ENCODE measurements around the gene CCDC15. TPM values are rescaled to one million over a fixed set of nuclear protein-coding genes. Genes with fewer than 3 reads are reported as not detected.

The CCDC15 gene
- total RNA-seq, 6 experiments from 2014 or later, result 1.3 to 3.2 (median 2.5) TPM

- H3K4me1 Mint-ChIP-seq (ENCODE audit: low read depth), result no peaks in the 10 kb centered on the region
- no peaks in the 10 kb centered on the region for H3K36me3 Mint-ChIP-seq (ENCODE audit: low read depth)
- no peaks in the 10 kb centered on the region for H3K9me3 Mint-ChIP-seq
- no peak for TF ChIP-seq CTCF (IDR thresholded peaks at IDR 0.05)
- DNase-seq, result no peak
- H3K27ac Mint-ChIP-seq, result no peak overlapping the region
- H3K4me3 Mint-ChIP-seq, result no peak overlapping the region
- H3K27me3 Mint-ChIP-seq (ENCODE audit: insufficient read depth), result peaks cover 2% of the 10 kb centered on the region
Measured at GRCh38 chr11:124923296-124923695, 30.7 kb upstream of the CCDC15 start.

- H3K4me1 Mint-ChIP-seq (ENCODE audit: low read depth), result no peaks in the 10 kb centered on the region
- DNase-seq, result no peak
- H3K4me3 Mint-ChIP-seq, result no peak overlapping the region
- no peaks in the 10 kb centered on the region for H3K36me3 Mint-ChIP-seq (ENCODE audit: low read depth)
- no peak for TF ChIP-seq CTCF (IDR thresholded peaks at IDR 0.05)
- H3K27ac Mint-ChIP-seq, result no peak overlapping the region
- H3K9me3 Mint-ChIP-seq, result no peaks in the 10 kb centered on the region
- no peaks in the 10 kb centered on the region; the same call in none of the 2 replicates for H3K27me3 Mint-ChIP-seq (ENCODE audit: insufficient read depth)
Measured at GRCh38 chr11:124928942-124929665, 24.9 kb upstream of the CCDC15 start.

GRCh38 chr11:124930799-124931198 lies 23.2 kb upstream of the CCDC15 start:
- TF ChIP-seq CTCF (IDR thresholded peaks at IDR 0.05), result no peak
- Mint-ChIP-seq H3K4me1 (ENCODE audit: low read depth) (0 out of 2 replicates have a peak, but pooled peaks cover 2% of the 10 kb centered on the region), H3K36me3 (ENCODE audit: low read depth) (no peaks in the 10 kb centered on the region), H3K27me3 (ENCODE audit: insufficient read depth) (no peaks in the 10 kb centered on the region; the same call in 1 of the 2 replicates), H3K27ac (no peak overlapping the region), H3K4me3 (no peak overlapping the region), H3K9me3 (no peaks in the 10 kb centered on the region)
- no peak for DNase-seq

- TF ChIP-seq CTCF (IDR thresholded peaks at IDR 0.05), result peak; percentile 57
- Mint-ChIP-seq H3K27me3 (ENCODE audit: insufficient read depth) (no peaks in the 10 kb centered on the region; the same call in 1 of the 2 replicates), H3K4me1 (ENCODE audit: low read depth) (peaks cover 22% of the 10 kb centered on the region), H3K27ac (no peak overlapping the region), H3K36me3 (ENCODE audit: low read depth) (no peaks in the 10 kb centered on the region), H3K9me3 (no peaks in the 10 kb centered on the region), H3K4me3 (no peak overlapping the region)
- peak; percentile 78 for DNase-seq
Measured at GRCh38 chr11:124934862-124935547, 19.0 kb upstream of the CCDC15 start.

GRCh38 chr11:124935548-124936514 lies 18.2 kb upstream of the CCDC15 start, which contains the start of gene HEPACAM:
Gene HEPACAM, minus strand, starts transcription at chr11:124936047. Its CDS starts 41 bp downstream, at chr11:124936006.
- H3K27ac Mint-ChIP-seq, result no peak within 1 kb of the TSS
- no peak for TF ChIP-seq CTCF (IDR thresholded peaks at IDR 0.05)
- H3K4me1 Mint-ChIP-seq (ENCODE audit: low read depth), result peaks cover 22% of the 10 kb centered on the region
- no peak within 1 kb of the TSS for H3K4me3 Mint-ChIP-seq
- H3K36me3 Mint-ChIP-seq (ENCODE audit: low read depth), result no peaks in the 10 kb centered on the region
- H3K27me3 Mint-ChIP-seq (ENCODE audit: insufficient read depth), result no peaks in the 10 kb centered on the region; the same call in 1 of the 2 replicates
- H3K9me3 Mint-ChIP-seq, result no peaks in the 10 kb centered on the region
- no peak for DNase-seq

Measured in HFFc6 (cell line).